GM18508 (cell line): ENCODE measurements around the gene EXO1.
"Not testable (repeated sequence)": the region's sequence is repeated elsewhere in the genome, so short reads cannot be mapped to it uniquely, and the experiment has no call there.

Experiments
- ATAC-seq: cut with Tn5 transposase; IDR thresholded peaks from one replicate; pipeline ENCODE4 v1.9.1; 2021; ENCODE audit warnings: moderate number of reproducible peaks; ENCODE audit not compliant: insufficient read depth, unreplicated experiment

Gene EXO1

GRCh38 chr1:241847796-241848685 is at the start of gene EXO1:
TSS of gene EXO1 (plus strand) at chr1:241848204. CDS start at chr1:241850426, 2,222 bp downstream.
- peak; percentile 96 for ATAC-seq

GRCh38 chr1:241799416-241799815 is 48.6 kb upstream of the EXO1 start:
- ATAC-seq, result no peak

- ATAC-seq, result no peak
These were observed 47.4 kb upstream of the EXO1 start for GRCh38 chr1:241800640-241801039.

DNA sequence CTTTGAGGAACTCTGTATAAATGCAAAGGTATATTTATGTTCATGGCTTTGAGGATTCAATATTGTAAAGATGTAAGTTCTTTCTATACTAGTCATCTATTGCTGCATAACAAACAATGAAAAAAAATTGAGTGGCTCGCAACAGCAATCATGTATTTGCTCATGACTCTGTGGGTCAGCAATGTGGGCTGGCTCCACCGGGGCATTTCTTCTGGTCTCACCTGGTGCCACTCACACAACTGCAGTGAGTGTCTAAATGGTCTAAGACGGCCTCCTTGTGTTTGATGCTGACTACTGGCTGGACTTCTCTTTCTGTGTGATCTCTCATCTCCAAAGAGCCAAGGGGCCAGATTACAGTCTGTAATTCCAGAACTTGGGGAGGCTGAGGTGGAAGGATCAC is 45.1 kb upstream of the EXO1 start:
- ATAC-seq, result no peak

- ATAC-seq, result not testable (repeated sequence)
These were observed 43.3 kb upstream of the EXO1 start for GRCh38 chr1:241804706-241805105.

- no peak for ATAC-seq
These were observed 39.7 kb upstream of the EXO1 start for GRCh38 chr1:241808265-241808664.

DNA sequence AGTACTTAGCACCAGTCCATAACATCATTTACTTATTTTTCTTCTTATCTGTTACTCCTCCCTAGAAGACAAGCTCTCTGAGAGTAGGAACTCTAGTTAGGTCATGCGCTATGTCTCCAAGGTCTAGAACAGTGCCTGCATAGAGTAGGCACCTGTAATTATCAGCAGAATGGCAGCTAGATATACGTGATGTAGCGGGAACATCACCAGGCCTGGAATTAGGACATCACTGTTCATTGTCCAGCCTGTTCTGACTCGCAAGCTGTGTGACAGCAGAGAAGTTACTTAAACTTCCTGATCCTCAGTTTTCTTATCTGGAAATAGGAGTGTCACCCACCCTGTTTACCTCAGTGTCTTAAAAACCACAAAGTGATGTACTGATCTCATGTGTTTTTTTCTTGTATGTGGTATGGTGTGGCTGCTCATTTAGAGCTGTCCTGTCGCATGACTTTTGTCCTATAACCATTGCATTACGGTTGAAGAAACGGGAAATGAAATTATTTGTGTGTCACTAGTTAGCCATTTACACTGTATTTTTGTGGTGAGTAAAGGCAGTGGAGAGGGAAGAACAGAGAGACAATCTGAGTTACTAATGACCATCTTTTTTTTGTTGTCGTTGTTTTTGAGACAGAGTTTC is 37.1 kb upstream of the EXO1 start:
- peak; percentile 52 for ATAC-seq

- no peak for ATAC-seq
These were observed 34.2 kb upstream of the EXO1 start for GRCh38 chr1:241813768-241814320.

DNA sequence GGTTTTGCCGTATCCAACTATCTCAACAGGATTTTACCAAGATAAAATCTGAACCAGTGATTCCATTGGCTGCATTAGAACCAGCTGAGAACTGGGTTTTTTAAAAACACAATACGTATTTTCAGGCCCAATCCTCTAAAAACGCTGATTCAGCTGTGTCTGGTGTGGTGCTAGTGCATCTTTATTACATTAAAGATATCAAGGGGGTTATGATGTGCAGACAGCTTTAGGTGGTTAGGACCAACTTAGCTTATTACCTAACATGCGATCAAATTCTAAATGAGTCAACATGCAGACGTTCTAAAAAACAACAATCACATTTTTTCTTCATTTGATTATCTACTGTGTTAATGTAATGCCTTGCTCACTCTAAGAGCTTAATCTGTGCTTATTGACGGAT is 32.0 kb upstream of the EXO1 start:
- no peak for ATAC-seq

- no peak for ATAC-seq
These were observed 30.6 kb upstream of the EXO1 start for GRCh38 chr1:241817331-241817792.

DNA sequence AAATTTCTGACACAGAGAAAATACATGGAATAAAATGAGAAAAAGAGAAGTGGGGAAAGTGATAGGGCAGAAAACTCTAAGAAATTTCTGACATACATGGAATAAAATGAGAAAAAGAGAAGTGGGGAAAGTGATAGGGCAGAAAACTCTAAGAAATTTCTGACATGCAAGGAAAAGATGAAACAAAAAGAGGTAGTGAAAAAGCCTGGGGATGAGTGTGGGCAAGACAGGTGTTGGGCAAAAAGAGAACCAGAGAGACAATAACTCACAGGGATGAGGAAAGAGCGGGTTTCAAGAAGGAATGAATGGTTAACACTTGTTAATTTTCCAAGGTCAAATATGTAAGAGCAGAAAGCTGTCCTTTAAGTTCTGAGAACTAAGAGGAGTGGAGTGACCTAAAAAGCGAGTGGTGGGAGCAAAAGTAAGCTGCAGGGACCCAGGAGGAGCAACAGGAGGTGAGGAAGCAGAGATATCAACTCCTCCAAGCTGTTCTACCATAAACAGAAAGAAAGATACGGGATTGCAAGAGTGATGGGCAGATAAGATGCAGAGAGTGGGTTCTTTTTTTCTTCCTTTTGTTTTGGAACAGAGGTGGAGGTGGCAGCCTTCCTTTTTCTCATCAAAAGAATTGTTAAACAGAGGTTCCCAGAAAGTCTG is 29.9 kb upstream of the EXO1 start:
- ATAC-seq, result no peak

DNA sequence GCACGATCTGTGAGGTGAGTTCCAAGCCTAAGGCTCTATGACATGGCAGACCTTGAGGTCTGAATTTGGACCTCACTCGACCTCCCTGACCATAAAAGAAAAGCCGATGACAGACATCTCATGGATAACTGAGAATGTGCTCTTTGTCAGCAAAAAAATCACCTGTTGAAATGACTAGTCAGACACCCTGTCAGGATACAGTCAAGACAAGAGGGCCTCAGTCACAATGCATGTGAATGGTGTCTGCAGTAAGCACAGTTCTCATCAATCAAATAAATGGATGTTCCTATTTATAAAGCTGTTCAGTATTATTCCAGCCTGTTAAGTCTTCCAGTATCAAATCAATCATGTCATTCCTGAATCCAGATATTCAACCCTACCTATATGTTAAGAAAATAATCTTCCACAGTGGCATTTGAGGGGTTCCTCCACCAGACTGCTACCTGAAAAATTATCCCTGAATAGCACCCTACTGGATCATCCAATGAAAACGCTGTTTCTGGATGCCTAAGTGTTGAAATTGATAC is 28.6 kb upstream of the EXO1 start:
- no peak for ATAC-seq

DNA sequence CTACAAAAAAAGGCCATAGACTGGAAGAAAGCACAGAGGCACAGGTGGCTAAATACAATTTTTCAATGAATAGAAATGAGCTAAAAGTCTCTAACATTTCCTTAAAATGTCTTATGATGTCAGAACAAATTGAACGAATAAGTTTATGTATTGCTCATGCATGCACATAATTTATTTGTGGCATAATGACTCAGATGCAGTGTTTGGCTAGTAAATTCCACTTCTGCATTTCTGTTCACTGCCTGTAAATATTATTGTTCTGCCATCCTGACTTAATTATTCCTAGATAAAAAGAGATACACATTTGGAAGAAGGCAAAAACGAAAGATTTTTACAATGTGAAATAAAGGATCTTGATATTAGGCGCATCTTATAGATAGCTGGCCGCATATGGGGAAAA is 26.6 kb upstream of the EXO1 start:
- no peak for ATAC-seq

GRCh38 chr1:241822846-241823245 is 25.2 kb upstream of the EXO1 start:
- ATAC-seq, result no peak

DNA sequence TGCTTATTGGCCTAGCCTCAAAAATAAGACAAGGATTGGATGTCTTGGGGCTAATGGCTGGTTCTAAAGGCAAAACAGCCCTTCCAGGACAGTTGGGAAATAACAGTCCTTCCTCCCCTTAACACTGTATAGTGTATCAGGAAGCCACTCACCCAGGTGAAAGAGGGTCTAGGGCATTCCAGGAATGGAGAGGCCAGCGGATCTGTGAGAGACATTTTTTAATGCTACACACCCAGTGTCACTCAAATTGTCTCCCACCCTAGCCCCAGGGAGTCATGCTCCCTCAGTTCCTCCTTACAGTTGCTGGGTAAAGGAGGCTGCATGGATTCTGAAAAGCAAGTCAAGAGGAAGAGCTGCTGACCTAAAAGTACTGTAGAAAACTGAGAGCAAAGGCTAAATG is 24.1 kb upstream of the EXO1 start:
- no peak for ATAC-seq

DNA sequence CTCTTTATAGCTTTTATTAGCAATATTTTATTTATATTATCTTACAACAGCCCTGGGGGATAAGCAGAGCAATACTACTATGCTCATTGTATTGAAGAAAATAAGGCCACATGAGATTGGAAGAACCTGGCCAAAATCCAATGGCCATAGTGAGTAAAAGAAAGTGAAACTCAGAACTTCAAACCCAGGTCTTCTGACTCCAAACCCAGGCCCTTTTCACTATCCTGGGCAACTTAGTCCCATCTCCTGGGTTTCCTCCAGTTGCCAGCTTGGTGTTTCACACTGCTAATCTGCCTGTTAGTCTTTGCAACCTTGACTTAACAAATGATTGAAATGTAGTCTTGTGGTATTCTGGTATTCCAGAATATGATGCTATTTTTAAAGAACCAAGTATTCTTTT is 22.4 kb upstream of the EXO1 start:
- ATAC-seq, result no peak

DNA sequence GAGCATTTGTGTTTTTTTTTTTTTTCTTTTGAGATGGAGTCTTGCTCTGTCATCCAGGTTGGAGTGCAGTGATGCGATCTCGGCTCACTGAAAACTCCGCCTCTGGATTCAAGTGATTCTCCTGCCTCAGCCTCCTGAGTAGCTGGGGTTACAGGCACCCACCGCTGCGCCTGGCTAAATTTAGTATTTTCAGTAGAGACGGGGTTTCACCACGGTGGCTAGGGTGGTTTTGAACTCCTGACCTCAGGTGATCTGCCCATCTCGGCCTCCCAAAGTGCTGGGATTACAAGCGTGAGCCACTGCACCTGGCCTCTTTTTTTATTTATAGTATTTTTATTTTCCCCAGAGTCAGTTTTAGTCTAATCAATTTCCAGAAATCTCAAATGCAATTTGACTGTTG is 21.4 kb upstream of the EXO1 start:
- not testable (repeated sequence) for ATAC-seq

- no peak for ATAC-seq
These were observed 20.7 kb upstream of the EXO1 start for GRCh38 chr1:241827264-241827663.

DNA sequence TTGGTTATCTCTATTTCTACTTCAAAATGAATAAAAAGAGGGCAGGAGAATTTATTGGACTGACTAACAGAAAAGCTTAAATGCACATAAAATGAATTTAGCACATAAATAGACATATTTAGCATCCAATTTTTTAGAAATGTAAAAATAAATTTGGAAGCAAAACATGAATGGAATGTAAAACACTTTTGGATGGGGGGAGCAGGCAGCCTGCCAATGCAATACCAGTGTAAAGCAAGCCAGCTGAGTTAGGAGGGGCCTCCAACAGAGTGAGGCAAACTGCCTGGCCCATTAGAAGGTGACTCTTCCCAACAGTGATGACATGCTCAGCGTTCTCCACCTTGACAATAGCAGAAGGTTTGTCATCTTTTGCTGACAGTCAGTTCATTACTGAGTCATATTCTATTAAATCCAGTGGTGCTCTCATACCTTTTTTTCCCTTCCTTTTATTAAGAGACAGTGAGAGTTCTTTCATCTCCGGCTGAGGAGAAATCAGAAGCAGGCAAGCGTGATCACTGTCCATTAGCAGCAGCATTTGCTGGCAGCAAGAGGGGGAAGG is 19.5 kb upstream of the EXO1 start:
- no peak for ATAC-seq

- ATAC-seq, result no peak
These were observed 18.5 kb upstream of the EXO1 start for GRCh38 chr1:241829468-241829867.
